ENCODE data around the gene HMGCS1. TPM values are rescaled to one million over a fixed set of nuclear protein-coding genes. Genes with fewer than 3 reads are reported as not detected.

The HMGCS1 gene
- total and polyA plus RNA-seq, 2 of the 13 experiments (the other 11 are each of a cell fraction or from before 2014, with no cell fraction given), result 56.8 to 318 TPM

- TF ChIP-seq, protein P1, sequence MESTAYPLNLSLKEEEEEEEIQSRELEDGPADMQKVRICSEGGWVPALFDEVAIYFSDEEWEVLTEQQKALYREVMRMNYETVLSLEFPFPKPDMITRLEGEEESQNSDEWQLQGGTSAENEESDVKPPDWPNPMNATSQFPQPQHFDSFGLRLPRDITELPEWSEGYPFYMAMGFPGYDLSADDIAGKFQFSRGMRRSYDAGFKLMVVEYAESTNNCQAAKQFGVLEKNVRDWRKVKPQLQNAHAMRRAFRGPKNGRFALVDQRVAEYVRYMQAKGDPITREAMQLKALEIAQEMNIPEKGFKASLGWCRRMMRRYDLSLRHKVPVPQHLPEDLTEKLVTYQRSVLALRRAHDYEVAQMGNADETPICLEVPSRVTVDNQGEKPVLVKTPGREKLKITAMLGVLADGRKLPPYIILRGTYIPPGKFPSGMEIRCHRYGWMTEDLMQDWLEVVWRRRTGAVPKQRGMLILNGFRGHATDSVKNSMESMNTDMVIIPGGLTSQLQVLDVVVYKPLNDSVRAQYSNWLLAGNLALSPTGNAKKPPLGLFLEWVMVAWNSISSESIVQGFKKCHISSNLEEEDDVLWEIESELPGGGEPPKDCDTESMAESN (CRISPR knock-in tag; conservative IDR thresholded peaks at IDR 0.05), result peak; percentile 85; the same call in 1 of the 2 replicates
- TF ChIP-seq CBX1 (IDR thresholded peaks at IDR 0.05; ENCODE audit: low read depth) (no peak), STAG1 (CRISPR knock-in tag; IDR thresholded peaks at IDR 0.05) (no peak), KAT2B (IDR thresholded peaks at IDR 0.05; ENCODE audit: borderline replicate concordance, low read depth, low read length) (no peak), MLX (CRISPR knock-in tag; IDR thresholded peaks at IDR 0.05) (no peak), ZNF496 (CRISPR knock-in tag; IDR thresholded peaks at IDR 0.05; ENCODE audit: insufficient replicate concordance) (no peak), TEAD3 (CRISPR knock-in tag; optimal IDR thresholded peaks at IDR 0.05; ENCODE audit: borderline replicate concordance) (no peak), NCOA2 (CRISPR knock-in tag; IDR thresholded peaks at IDR 0.05) (peak; percentile 33; the same call in 1 of the 2 replicates), LBX2 (CRISPR knock-in tag; IDR thresholded peaks at IDR 0.05; ENCODE audit: borderline replicate concordance) (peak; percentile 95; the same call in 1 of the 2 replicates), SKI (IDR thresholded peaks at IDR 0.05; ENCODE audit: partially characterized antibody) (peak; percentile 77), MAF1 (CRISPR knock-in tag; IDR thresholded peaks at IDR 0.05; ENCODE audit: borderline replicate concordance) (no peak), HDAC6 (IDR thresholded peaks at IDR 0.05; ENCODE audit: low read depth, low read length) (0 out of 2 replicates have a peak, but pooled peaks have one; percentile 47), FOXC1 (CRISPR knock-in tag; IDR thresholded peaks at IDR 0.05; ENCODE audit: borderline replicate concordance) (peak; percentile 70; the same call in 1 of the 2 replicates), ZNF232 (CRISPR knock-in tag; IDR thresholded peaks at IDR 0.05; ENCODE audit: borderline replicate concordance) (peak; percentile 83; the same call in 1 of the 2 replicates), KLF16 (CRISPR knock-in tag; IDR thresholded peaks at IDR 0.05) (peak in 1 of 2 experiments; percentile 90; a peak in 2 of 4 replicates)
- TF ChIP-seq, protein P2, sequence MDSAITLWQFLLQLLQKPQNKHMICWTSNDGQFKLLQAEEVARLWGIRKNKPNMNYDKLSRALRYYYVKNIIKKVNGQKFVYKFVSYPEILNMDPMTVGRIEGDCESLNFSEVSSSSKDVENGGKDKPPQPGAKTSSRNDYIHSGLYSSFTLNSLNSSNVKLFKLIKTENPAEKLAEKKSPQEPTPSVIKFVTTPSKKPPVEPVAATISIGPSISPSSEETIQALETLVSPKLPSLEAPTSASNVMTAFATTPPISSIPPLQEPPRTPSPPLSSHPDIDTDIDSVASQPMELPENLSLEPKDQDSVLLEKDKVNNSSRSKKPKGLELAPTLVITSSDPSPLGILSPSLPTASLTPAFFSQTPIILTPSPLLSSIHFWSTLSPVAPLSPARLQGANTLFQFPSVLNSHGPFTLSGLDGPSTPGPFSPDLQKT (CRISPR knock-in tag; IDR thresholded peaks at IDR 0.05; ENCODE audit: borderline replicate concordance), result no peak
- TF ChIP-seq, protein P3, sequence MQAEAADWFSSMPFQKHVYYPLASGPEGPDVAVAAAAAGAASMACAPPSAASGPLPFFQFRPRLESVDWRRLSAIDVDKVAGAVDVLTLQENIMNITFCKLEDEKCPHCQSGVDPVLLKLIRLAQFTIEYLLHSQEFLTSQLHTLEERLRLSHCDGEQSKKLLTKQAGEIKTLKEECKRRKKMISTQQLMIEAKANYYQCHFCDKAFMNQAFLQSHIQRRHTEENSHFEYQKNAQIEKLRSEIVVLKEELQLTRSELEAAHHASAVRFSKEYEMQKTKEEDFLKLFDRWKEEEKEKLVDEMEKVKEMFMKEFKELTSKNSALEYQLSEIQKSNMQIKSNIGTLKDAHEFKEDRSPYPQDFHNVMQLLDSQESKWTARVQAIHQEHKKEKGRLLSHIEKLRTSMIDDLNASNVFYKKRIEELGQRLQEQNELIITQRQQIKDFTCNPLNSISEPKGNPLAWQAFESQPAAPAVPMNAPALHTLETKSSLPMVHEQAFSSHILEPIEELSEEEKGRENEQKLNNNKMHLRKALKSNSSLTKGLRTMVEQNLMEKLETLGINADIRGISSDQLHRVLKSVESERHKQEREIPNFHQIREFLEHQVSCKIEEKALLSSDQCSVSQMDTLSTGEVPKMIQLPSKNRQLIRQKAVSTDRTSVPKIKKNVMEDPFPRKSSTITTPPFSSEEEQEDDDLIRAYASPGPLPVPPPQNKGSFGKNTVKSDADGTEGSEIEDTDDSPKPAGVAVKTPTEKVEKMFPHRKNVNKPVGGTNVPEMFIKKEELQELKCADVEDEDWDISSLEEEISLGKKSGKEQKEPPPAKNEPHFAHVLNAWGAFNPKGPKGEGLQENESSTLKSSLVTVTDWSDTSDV (CRISPR knock-in tag; IDR thresholded peaks at IDR 0.05), result no peak
- TF ChIP-seq, protein P4, sequence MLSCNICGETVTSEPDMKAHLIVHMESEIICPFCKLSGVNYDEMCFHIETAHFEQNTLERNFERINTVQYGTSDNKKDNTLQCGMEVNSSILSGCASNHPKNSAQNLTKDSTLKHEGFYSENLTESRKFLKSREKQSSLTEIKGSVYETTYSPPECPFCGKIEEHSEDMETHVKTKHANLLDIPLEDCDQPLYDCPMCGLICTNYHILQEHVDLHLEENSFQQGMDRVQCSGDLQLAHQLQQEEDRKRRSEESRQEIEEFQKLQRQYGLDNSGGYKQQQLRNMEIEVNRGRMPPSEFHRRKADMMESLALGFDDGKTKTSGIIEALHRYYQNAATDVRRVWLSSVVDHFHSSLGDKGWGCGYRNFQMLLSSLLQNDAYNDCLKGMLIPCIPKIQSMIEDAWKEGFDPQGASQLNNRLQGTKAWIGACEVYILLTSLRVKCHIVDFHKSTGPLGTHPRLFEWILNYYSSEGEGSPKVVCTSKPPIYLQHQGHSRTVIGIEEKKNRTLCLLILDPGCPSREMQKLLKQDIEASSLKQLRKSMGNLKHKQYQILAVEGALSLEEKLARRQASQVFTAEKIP (CRISPR knock-in tag; IDR thresholded peaks at IDR 0.05; ENCODE audit: borderline replicate concordance), result no peak
Observed at GRCh38 chr5:43313035-43313853, at the start of gene HMGCS1 (continued).
